Measurements from ENCODE around the gene BFSP1.

BFSP1 gene

DNA sequence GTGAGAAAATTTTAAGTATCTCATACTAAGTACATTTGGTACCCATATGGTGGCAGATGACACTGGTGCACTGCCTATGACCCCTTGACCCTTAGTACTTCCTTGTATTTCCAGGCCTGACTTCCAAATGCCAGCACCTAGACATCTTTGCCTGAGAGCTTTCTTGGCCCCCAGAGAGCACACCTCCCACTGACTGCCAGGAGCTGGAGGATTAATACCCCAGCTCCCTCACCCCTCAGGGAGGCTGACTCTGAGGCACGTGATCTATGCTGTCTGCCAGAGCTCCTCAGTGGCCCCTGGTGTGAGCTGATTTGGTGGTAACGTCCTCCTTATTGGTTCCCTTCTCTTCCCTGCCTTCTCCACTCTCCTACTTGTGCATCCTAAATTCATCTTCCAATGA lies 38.0 kb downstream of the BFSP1 start:
- DNase-seq, result no peak

DNA sequence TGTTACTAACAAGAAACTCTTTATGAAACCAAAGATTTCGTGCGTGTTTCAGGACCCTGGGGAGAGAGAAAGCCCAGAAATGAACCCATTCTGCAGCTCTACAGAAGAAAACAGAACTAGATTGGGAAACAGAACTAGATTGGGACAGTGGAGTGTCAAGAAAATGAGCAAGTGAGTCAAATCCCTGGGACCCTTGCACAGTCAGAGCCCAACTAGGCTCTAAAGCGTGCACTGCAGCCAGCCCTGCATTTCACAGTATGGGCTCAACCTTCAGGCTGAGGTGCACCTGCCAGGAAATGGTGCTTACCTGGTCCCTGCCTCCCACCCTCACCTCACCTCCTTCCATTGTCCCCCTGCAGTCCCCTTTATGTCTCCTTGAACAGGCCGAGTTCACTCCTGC lies 39.7 kb downstream of the BFSP1 start:
- no peak for DNase-seq

DNA sequence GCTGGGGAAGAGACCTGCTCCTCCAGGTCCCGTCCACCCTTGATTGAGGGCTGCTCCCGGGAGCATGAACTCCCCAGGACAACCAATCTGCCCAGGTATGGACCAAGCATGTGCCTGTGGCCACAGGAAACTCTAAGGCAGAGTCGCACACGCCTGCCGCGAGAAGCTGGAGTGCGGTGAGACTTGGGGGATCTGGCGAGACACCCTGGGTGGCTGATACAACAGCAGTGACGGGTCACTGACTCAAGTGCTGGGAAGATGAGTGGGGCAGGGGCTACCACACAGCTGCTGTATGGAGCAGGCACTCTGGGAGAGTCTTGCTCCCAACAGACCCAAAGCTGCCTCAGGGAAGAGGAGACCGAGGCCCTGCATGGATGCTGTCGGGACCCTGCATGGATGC lies 40.1 kb downstream of the BFSP1 start:
- DNase-seq, result no peak

- no peak for DNase-seq
Measured at GRCh38 chr20:17490501-17490900, 40.7 kb downstream of the BFSP1 start.

DNA sequence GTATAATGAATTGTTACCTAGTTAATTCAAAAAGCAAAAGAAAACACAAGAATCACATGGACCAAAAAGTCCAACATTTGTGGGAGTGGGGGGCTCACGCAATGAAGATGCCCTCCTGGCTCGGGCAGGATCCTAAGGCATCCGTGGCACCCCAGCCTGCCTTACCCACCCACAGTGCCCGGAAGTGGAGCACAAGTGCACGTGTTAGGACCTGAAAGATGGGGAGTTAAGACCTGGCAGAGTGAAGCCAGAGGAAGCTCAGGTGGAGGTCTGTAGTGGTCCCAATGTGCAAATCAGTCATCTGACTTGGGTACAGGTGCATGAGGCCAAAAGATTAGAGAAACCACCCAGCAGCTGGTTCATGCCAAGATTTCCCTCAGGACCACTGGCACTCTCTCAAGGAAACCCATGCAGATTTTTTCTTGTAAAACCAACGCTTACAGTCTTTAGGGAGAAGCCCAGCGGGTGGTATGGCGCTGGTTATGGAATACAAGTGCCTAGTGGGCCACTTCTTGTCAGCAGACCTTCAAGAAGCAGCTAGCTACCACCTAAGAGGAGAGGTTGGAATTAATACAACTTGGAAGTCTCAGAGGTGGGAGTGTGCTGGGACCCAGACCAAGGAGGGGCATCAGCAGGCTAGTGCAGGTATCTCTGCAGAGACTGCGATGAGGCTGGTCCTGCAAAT lies 42.1 kb downstream of the BFSP1 start:
- no peak for DNase-seq

- no peak for DNase-seq
Measured at GRCh38 chr20:17485017-17485416, 46.2 kb downstream of the BFSP1 start.

- no peak for DNase-seq
Measured at GRCh38 chr20:17482536-17482935, 48.6 kb downstream of the BFSP1 start.

- no peak for DNase-seq
Measured at GRCh38 chr20:17481661-17482060, 49.5 kb downstream of the BFSP1 start.

DNA sequence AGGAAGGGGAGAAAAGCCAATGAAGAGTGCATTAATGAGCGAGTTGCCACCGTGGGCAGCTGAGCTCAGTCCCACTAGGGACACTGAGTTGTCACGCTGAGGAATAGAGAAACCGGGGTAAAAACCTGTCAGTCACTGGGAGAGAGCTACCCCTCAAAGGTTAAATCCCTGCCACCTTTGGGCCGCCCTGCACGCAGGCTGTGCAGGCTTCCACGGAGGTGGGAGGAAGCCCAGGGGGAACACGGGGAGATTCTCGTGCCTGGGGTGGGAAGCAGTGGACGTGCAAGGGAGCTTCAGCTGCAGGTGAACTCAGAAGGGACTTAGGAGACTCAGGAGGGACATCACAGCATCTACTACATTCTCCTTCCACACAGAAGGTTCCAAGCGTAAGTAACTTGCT lies 50.5 kb downstream of the BFSP1 start:
- no peak for DNase-seq

DNA sequence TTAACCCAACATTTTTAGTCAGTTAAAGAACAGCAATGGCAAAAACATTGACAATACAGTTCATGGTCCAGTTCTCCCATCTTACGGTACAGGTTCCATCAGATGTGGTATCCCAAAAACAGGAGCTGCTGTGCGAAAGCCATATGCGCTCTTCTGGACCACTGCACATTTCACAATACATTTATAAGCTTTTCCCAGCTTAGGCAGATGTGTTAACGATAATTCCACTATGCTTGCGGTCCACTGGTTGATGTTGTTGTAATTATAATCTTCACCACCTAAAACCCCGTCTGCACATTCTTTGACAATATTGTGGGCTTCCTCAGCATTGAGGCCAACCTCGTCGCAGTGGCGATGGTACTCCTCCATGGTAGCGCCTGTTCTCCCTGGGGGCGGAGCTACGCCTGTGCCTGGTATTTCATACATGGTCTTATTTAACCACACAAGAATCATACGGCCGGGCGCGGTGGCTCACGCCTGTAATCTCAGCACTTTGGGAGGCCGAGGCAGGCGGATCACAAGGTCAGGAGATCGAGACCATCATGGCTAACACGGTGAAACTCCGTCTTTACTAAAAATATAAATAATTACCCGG lies 52.0 kb downstream of the BFSP1 start:
- no peak for DNase-seq

DNA sequence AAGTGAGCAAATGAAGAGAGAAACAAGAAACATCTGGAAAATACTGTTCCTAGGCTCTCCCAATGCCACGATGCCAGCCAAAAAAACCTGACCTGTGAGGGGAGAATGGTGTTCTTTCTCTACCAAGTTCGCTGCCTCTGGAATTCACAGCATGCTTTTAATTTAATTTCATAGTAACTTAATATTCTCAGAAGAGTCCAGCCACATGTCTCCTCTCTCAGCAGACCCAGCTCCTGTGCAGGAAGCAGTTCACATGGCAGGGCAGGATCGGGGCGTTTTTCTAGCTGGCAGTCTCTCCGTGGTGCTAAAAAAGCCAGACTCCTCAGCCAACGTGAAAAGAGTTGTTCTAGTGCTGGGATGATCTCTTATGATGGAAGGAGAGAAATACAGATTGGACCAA lies 57.5 kb downstream of the BFSP1 start:
- no peak for DNase-seq

- DNase-seq, result no peak
Measured at GRCh38 chr20:17471606-17472187, 59.5 kb downstream of the BFSP1 start.

GRCh38 chr20:17470973-17471372 lies 60.2 kb downstream of the BFSP1 start:
- DNase-seq, result no peak

DNA sequence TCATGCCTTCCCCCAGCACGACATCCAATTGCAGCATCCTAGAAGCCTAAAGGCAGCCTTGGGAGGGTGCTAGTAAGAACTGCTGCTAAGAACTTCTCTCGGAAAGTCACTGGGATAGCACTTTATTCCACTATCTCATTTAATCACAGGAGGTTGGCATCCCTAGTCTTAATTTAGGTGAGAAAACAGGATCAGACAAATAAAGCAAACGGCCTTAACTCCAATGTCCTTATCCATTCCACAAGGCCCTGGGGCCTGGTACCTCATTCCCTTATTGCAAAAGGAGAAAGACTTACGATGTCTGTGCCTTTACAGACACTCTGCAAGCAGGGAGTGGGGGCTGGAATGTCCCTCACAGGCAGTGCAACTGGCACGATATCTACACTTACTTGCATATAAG lies 60.7 kb downstream of the BFSP1 start:
- DNase-seq, result no peak

GRCh38 chr20:17469246-17470030 lies 61.7 kb downstream of the BFSP1 start:
- no peak for DNase-seq

GRCh38 chr20:17468073-17468840 lies 62.9 kb downstream of the BFSP1 start:
- no peak for DNase-seq

GRCh38 chr20:17467120-17467655 lies 64.0 kb downstream of the BFSP1 start:
- DNase-seq, result no peak

DNA sequence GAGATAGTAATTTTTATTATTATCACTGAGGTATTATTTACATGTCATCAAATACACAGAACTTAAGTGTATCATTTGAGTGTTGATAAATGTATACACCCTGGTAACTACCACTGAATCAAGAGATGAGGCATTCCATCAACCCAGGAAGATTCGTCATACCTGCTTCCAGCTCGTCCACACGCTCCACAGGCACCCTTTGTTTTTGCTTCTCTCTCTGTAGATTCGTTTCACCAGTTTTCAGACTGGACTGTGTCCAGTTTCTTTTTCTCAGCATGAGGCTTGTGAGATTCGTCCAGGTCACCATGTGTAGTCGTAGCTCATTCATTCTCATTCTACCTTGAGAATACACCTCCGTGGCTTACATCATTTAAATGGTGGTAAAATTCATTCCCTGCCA lies 64.5 kb downstream of the BFSP1 start:
- DNase-seq, result no peak

GRCh38 chr20:17465236-17465635 lies 65.9 kb downstream of the BFSP1 start:
- DNase-seq, result no peak

GRCh38 chr20:17463711-17464110 lies 67.5 kb downstream of the BFSP1 start:
- no peak for DNase-seq

DNA sequence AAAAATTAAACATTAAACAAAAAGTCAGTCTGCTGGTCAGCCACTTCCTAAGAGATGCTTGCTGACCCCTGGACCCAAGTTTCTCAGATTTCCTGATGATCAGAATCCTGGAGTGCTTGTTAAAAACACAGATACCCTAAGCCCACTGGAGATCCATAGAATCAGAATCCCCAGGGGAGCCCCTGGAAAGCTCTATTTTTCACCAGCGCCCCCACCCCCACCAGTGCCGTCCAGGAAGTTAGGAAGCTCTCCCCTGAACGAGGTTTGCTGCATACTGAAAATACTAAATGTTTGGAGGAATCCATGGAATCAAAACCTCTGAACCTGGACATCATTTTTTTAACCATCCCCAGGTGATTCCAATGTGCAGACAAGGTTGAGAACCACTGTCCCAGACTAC lies 69.2 kb downstream of the BFSP1 start:
- no peak for DNase-seq

GRCh38 chr20:17460119-17460518 lies 71.1 kb downstream of the BFSP1 start:
- DNase-seq, result no peak
